Panc1 (cell line): ENCODE results near the gene OR8B8. TPM values are rescaled to one million over a fixed set of nuclear protein-coding genes. Genes with fewer than 3 reads are reported as not detected.
"Not testable (repeated sequence)": the region's sequence is repeated elsewhere in the genome, so short reads cannot be mapped to it uniquely, and the experiment has no call there.

Source experiments
- ATAC-seq: fragments of 200-7000 bp; cut with Tn5 transposase; 2 replicates; pipeline ENCODE4 v1.9.1; 2020; ENCODE audit warnings: mild to moderate bottlenecking, moderate library complexity
- BruUV-seq: library from RNA; stranded (reverse); fragments of 400-500 nt; replicated peaks from 2 replicates; lab custom pipeline; 2021; lab: Mats Ljungman, UMichigan
- CTCF ChIA-PET: fragments of 300-600 bp; sonication (Branson Sonifier 250); formaldehyde crosslinking; loops from one replicate; lab custom pipeline; 2022; ENCODE audit warnings: antibody characterized with exemption; lab: Charles Lee
- POLR2A ChIA-PET: fragments of 300-600 bp; sonication (Branson Sonifier 250); formaldehyde crosslinking; loops from one replicate; lab custom pipeline; 2022; ENCODE audit warnings: antibody characterized with exemption; lab: Charles Lee
- DNase-seq: peaks from one replicate; pipeline ENCODE4 v3.0.0-alpha.2; 2010; ENCODE audit warnings: low read depth, low spot score
- H3K27ac ChIP-seq: 2 replicates; pipeline ENCODE4 v1.5.1; 2011; ENCODE audit warnings: mild to moderate bottlenecking, low read length, inconsistent platforms
- H3K27me3 ChIP-seq: fragments of 200-500 bp; sonication (Bioruptor generic); 2 replicates; pipeline ENCODE4 v1.6.0; 2014; ENCODE audit warnings: low read length, inconsistent platforms; ENCODE audit not compliant: control insufficient read depth, insufficient read depth
- H3K36me3 ChIP-seq: fragments of 200-500 bp; sonication (Bioruptor generic); 2 replicates; pipeline ENCODE4 v1.5.1; 2014; ENCODE audit warnings: inconsistent platforms, mild to moderate bottlenecking, low read length, moderate library complexity; ENCODE audit not compliant: control insufficient read depth, insufficient read depth
- H3K4me1 ChIP-seq: 2 replicates; pipeline ENCODE4 v1.5.1; 2011; ENCODE audit warnings: inconsistent platforms, mild to moderate bottlenecking, low read length, moderate library complexity; ENCODE audit not compliant: control insufficient read depth, insufficient read depth
- H3K4me3 ChIP-seq, 2 experiments: 2 replicates each; pipeline ENCODE4 v1.5.1; 2011 to 2012; ENCODE audit warnings: low read depth in 2 of 2, low read length in 2 of 2, mild to moderate bottlenecking in 2 of 2, inconsistent platforms in 1 of 2, moderate library complexity in 1 of 2
- H3K9me3 ChIP-seq: fragments of 200-500 bp; sonication (Bioruptor generic); 2 replicates; pipeline ENCODE4 v1.5.1; 2014; ENCODE audit warnings: low read depth, mild to moderate bottlenecking, inconsistent platforms, low read length, moderate library complexity; ENCODE audit not compliant: control insufficient read depth, insufficient read depth
- POLR2AphosphoS5 ChIP-seq: IDR thresholded peaks from 2 replicates; pipeline ENCODE4 v1.6.1; 2012; ENCODE audit warnings: mild to moderate bottlenecking, low read depth, low read length, moderate library complexity
- SIN3A ChIP-seq: IDR thresholded peaks from 2 replicates; pipeline ENCODE4 v1.6.1; 2012; ENCODE audit warnings: low read depth, mild to moderate bottlenecking, low read length, moderate library complexity, borderline replicate concordance; ENCODE audit not compliant: insufficient read depth
- TCF7L2 ChIP-seq: IDR thresholded peaks from 2 replicates; pipeline ENCODE4 v1.6.1; 2011; ENCODE audit warnings: mild to moderate bottlenecking, low read depth, low read length, inconsistent platforms
- in situ Hi-C: cut with HindIII; loops from 2 replicates; pipeline ENCODE4 v1.10.0; 2016; ENCODE audit warnings: low sequenced_read_pairs, low pct_unique_long_range_greater_than_20kb
- intact Hi-C: fragments of 100-400 bp; cut with micrococcal nuclease; formaldehyde crosslinking; loops from one replicate; pipeline ENCODE4 v1.10.0; 2022; ENCODE audit not compliant: unreplicated experiment
- total RNA-seq: library from RNA; stranded (reverse); gene quantifications from one replicate; pipeline ENCODE4 v1.2.1, GENCODE V29; 2021; ENCODE audit not compliant: unreplicated experiment
- TF ChIP-seq, protein P1 (sequence below), 2 experiments: IDR thresholded peaks; 2 replicates each; pipeline ENCODE4 v1.6.1; 2011 to 2012; ENCODE audit warnings: low read depth in 2 of 2, control low read depth in 1 of 2, low read length in 1 of 2, mild to moderate bottlenecking in 1 of 2, moderate library complexity in 1 of 2; ENCODE audit not compliant: insufficient read depth in 1 of 2
- TF ChIP-seq, protein P2 (sequence below): fragments of 450-650 bp; IDR thresholded peaks from 2 replicates; pipeline ENCODE4 v1.5.1; 2017; ENCODE audit warnings: mild to moderate bottlenecking

The OR8B8 gene
- total RNA-seq, 1 experiment from 2014 or later = not detected

DNA sequence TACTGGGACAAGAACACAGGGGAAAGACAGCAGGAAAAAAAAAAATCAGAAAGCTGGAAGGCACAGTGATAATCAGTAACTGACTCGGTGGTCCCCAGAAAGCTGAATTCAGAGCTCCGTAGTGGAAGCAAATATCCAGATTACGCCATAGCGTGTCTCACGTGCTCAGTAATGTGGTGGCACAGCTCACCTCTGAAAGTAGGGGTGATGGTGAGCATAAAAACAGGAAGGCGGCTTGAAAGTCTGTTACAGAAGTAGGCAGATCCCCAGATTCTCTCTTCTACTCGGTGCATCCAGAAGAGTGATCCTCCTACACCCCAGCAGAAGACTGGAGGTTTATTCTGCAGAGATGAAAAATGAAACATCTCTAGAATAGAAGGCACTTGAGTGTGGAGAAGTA is 35.6 kb downstream of the OR8B8 start:
- intact Hi-C loops (no loop called here), in situ Hi-C loops (no loop called here)
- Histone ChIP-seq H3K27ac (no peak overlapping the region), H3K36me3 (no peaks in the 10 kb centered on the region), H3K4me3 (no peak overlapping the region), H3K4me1 (no peaks in the 10 kb centered on the region), H3K9me3 (no peaks in the 10 kb centered on the region), H3K27me3 (peaks cover 16% of the 10 kb centered on the region)
- CTCF ChIA-PET = no interaction called here
- TF ChIP-seq, protein P1, sequence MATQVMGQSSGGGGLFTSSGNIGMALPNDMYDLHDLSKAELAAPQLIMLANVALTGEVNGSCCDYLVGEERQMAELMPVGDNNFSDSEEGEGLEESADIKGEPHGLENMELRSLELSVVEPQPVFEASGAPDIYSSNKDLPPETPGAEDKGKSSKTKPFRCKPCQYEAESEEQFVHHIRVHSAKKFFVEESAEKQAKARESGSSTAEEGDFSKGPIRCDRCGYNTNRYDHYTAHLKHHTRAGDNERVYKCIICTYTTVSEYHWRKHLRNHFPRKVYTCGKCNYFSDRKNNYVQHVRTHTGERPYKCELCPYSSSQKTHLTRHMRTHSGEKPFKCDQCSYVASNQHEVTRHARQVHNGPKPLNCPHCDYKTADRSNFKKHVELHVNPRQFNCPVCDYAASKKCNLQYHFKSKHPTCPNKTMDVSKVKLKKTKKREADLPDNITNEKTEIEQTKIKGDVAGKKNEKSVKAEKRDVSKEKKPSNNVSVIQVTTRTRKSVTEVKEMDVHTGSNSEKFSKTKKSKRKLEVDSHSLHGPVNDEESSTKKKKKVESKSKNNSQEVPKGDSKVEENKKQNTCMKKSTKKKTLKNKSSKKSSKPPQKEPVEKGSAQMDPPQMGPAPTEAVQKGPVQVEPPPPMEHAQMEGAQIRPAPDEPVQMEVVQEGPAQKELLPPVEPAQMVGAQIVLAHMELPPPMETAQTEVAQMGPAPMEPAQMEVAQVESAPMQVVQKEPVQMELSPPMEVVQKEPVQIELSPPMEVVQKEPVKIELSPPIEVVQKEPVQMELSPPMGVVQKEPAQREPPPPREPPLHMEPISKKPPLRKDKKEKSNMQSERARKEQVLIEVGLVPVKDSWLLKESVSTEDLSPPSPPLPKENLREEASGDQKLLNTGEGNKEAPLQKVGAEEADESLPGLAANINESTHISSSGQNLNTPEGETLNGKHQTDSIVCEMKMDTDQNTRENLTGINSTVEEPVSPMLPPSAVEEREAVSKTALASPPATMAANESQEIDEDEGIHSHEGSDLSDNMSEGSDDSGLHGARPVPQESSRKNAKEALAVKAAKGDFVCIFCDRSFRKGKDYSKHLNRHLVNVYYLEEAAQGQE (IDR thresholded peaks at IDR 0.05; ENCODE audit: insufficient read depth in 1 of 2, low read depth in 2 of 2, low read length in 1 of 2) = no peak
- TF ChIP-seq POLR2AphosphoS5 = no peak
- TF ChIP-seq, protein P2, sequence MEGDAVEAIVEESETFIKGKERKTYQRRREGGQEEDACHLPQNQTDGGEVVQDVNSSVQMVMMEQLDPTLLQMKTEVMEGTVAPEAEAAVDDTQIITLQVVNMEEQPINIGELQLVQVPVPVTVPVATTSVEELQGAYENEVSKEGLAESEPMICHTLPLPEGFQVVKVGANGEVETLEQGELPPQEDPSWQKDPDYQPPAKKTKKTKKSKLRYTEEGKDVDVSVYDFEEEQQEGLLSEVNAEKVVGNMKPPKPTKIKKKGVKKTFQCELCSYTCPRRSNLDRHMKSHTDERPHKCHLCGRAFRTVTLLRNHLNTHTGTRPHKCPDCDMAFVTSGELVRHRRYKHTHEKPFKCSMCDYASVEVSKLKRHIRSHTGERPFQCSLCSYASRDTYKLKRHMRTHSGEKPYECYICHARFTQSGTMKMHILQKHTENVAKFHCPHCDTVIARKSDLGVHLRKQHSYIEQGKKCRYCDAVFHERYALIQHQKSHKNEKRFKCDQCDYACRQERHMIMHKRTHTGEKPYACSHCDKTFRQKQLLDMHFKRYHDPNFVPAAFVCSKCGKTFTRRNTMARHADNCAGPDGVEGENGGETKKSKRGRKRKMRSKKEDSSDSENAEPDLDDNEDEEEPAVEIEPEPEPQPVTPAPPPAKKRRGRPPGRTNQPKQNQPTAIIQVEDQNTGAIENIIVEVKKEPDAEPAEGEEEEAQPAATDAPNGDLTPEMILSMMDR = no peak
- no peak for TF ChIP-seq SIN3A
- no peak for TF ChIP-seq TCF7L2
- no peak for DNase-seq
- POLR2A ChIA-PET = interaction anchor here (0.7 kb wide), 1 partner anchor 218 kb away, joined by 3 read pairs; no protein-coding TSS in a partner anchor
- BruUV-seq = no TSS peak
- ATAC-seq = no peak

DNA sequence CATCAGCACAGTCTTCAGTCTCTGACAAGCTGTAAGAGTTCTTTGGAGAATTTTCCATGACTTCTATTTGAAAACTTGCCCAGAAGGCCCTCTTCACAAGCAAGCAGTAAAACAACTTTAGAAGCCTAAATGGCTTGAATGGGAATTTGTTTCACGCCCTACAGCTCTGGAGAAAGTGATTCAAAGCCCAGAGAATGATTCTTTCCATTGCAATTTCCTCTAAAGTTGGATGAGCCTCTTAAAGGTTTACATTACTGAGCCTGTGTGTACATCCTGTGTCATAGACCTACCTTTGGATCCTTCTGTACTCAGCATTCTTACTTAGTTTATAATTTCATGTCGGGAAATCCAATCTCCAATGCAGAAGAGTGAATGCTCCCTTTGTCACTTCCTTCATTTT is 39.9 kb downstream of the OR8B8 start:
- ChIA-PET CTCF (no interaction called here), POLR2A (no interaction called here)
- no peak overlapping the region for H3K4me3 ChIP-seq
- H3K4me1 ChIP-seq = no peaks in the 10 kb centered on the region
- no peaks in the 10 kb centered on the region for H3K36me3 ChIP-seq
- ATAC-seq (no peak; the same call in 1 of the 2 replicates), DNase-seq (no peak)
- intact Hi-C loops = no loop called here
- TF ChIP-seq SIN3A = no peak
- TF ChIP-seq, protein P2 = no peak
- no peak for TF ChIP-seq POLR2AphosphoS5
- TF ChIP-seq TCF7L2 = no peak
- TF ChIP-seq, protein P1 (IDR thresholded peaks at IDR 0.05; ENCODE audit: insufficient read depth in 1 of 2, low read depth in 2 of 2, low read length in 1 of 2) = no peak
- BruUV-seq = no TSS peak
- in situ Hi-C loops = no loop called here
- H3K27ac ChIP-seq = no peak overlapping the region
- peaks cover 15% of the 10 kb centered on the region for H3K27me3 ChIP-seq
- no peaks in the 10 kb centered on the region for H3K9me3 ChIP-seq

DNA sequence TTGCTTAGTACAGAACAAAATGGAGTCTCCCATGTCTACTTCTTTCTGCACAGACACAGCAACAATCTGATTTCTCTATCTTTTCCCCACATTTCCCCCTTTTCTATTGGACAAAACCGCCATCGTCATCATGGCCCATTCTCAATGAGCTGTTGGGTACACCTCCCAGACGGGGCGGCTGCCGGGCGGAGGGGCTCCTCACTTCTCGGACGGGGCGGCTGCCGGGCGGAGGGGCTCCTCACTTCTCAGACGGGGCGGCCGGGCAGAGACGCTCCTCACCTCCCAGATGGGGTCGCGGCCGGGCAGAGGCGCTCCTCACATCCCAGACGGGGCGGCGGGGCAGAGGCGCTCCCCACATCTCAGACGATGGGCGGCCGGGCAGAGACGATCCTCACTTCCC is 42.3 kb downstream of the OR8B8 start:
- H3K9me3 ChIP-seq, CTCF ChIA-PET, BruUV-seq, H3K4me1 ChIP-seq, intact Hi-C loops, POLR2A ChIA-PET, H3K4me3 ChIP-seq, in situ Hi-C loops, H3K27ac ChIP-seq, H3K36me3 ChIP-seq, DNase-seq, ATAC-seq: not testable (repeated sequence)
- peaks cover 10% of the 10 kb centered on the region; the same call in 1 of the 2 replicates for H3K27me3 ChIP-seq
